Astrocyte of the spinal cord (primary cell): ENCODE results near the gene CABCOCO1.
"Not testable (repeated sequence)": the region's sequence is repeated elsewhere in the genome, so short reads cannot be mapped to it uniquely, and the experiment has no call there.

Experiments used
- DNase-seq: peaks from one replicate; pipeline ENCODE4 v3.0.0; 2011; ENCODE audit warnings: low read depth, low spot score
- H3K4me3 ChIP-seq: 2 replicates; pipeline ENCODE4 v1.5.1; 2011; ENCODE audit warnings: low read depth, mild to moderate bottlenecking, low read length, moderate library complexity
- CTCF ChIP-seq: IDR thresholded peaks from 2 replicates; pipeline ENCODE4 v1.5.1; 2012; ENCODE audit warnings: low read depth, mild to moderate bottlenecking, low read length, inconsistent platforms
- in situ Hi-C: cut with HindIII; loops from 2 replicates; pipeline ENCODE4 v1.10.0; 2017; ENCODE audit warnings: low sequenced_read_pairs

The CABCOCO1 gene

DNA sequence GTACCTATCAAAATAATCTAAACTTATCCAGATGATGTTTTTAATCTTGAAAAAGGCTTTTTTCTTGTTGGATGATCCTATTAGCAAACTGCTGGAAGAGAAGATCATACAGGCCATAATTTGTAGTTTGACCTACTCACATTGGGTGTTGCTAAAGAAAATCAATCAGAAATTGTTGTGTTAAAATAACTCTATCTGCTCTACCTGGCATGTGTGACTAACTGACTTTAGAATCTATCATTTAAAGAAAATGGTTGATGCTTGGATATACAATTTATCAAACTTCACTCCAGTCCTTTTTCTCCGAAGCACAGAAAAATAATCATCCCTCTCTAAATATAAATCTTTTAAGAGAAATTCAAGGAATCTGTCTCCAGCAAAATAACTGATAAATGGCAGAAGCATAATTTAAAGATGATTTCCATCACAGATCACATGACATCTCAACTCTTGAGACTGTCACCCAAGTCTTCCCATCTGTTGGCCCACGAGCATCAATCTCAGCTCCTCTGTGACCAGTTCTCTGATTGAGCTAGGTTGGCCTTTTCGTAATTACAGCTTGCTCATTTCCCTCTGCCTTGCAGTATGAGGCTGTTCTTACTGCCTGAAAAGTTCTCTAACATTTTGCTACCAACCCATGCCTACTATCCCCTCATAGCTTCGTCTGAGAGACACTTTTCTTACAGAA, 36.4 kb downstream of the CABCOCO1 start:
- no peak for DNase-seq
- in situ Hi-C loops, result no loop called here
- no peak for TF ChIP-seq CTCF
- no peak overlapping the region for H3K4me3 ChIP-seq

DNA sequence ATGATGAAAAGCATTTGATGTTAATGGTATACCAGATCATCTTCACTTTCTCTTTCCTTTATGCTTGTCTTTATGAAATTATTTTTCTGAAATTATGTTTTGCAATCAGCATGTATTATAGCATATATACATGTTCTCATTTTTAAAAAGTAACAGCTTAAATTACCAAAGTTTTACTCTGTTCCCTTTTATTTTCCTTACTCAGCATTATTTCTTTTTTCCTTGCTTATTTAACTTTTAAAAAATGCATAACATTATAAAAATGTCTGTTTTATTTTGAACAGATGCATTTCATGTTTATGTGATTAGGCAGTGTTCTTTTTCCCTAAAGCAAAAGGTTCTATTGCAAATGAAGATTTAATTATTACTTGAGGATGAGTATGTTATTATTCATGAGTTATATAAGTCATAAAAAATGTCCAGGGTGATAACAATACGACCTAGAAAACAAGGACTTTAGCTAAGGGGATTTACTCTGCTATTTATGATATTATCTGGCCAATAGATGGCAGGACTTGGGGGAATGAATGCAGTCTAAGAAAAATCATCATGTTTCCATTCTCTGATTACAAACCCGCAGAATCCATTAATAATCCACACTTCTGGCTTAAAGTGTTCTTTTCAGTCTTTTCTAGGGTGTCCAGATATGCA, 38.5 kb downstream of the CABCOCO1 start:
- TF ChIP-seq CTCF, result no peak
- no peak overlapping the region for H3K4me3 ChIP-seq
- in situ Hi-C loops, result no loop called here
- no peak for DNase-seq

DNA sequence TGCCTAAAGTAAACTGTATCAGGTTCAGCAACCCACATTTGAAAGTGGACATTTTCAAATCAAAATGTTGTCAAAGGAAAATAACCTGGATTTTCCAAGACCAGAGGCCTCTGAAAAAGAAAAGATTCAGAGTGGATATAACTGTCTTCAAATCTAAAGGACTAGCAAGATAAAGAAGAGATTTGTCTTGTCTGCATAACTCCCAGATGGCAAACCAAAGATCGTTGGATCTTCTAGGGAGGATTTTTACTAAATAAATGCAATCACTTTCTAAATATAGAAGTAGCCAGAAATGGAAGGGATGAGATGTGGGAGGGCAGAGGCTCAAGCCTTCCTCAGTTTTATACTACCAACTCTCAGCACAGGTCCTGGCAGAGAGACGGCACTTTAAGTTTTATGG, 39.0 kb downstream of the CABCOCO1 start:
- DNase-seq, result no peak
- TF ChIP-seq CTCF, result no peak
- in situ Hi-C loops, result no loop called here
- no peak overlapping the region for H3K4me3 ChIP-seq

- DNase-seq, result no peak
- no peak overlapping the region for H3K4me3 ChIP-seq
- TF ChIP-seq CTCF, result no peak
- in situ Hi-C loops, result no loop called here
These were observed 39.9 kb downstream of the CABCOCO1 start for GRCh38 chr10:61702584-61702983.

DNA sequence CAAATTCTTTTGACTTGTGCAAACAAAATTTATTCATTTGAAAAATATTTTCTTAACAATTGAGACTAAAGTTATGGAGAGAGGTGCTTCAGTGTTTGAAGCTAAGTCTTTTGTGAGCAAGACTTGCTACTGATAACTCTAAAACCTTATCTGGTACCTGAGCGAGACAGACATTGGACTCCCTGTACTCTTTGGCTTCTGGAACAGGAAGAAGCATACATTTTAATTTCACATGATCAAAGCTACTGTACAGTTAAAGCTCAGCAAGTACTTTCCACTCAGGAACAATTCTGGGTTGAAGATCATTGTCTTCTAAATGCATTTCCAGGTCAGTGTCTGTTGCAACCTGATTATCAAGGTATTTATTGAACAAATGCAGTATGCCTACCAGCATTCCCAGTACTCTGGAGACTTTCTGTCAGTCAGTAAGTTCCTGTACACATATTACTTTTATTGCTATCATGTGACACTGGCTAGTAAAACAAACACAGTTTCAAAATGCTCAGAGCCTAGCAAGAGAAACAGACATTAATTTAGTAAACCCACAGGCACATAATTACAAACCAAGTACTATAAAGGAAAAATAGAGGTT, 42.4 kb downstream of the CABCOCO1 start:
- H3K4me3 ChIP-seq, result no peak overlapping the region
- no peak for TF ChIP-seq CTCF
- in situ Hi-C loops, result no loop called here
- no peak for DNase-seq

GRCh38 chr10:61708846-61709245, 46.1 kb downstream of the CABCOCO1 start:
- no peak overlapping the region for H3K4me3 ChIP-seq
- in situ Hi-C loops, result no loop called here
- no peak for TF ChIP-seq CTCF
- DNase-seq, result no peak

DNA sequence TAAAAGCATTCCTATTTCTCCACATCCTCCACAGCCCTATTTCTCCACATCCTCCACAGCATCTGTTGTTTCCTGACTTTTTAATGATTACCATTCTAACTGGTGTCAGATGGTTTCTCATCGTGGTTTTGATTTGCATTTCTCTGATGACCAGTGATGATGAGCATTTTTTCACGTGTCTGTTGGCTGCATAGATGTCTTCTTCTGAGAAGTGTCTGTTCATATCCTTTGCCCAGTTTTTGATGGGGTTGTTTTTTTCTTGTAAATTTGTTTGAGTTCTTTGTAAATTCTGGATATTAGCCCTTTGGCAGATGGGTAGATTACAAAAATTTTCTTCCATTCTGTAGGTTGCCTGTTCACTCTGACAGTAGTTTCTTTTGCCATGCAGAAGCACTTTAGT, 49.4 kb downstream of the CABCOCO1 start:
- in situ Hi-C loops, DNase-seq, H3K4me3 ChIP-seq: not testable (repeated sequence)

- in situ Hi-C loops, H3K4me3 ChIP-seq, DNase-seq: not testable (repeated sequence)
These were observed 56.7 kb downstream of the CABCOCO1 start for GRCh38 chr10:61719475-61719874.
